ENCODE data around the gene LPP.

Gene LPP

DNA sequence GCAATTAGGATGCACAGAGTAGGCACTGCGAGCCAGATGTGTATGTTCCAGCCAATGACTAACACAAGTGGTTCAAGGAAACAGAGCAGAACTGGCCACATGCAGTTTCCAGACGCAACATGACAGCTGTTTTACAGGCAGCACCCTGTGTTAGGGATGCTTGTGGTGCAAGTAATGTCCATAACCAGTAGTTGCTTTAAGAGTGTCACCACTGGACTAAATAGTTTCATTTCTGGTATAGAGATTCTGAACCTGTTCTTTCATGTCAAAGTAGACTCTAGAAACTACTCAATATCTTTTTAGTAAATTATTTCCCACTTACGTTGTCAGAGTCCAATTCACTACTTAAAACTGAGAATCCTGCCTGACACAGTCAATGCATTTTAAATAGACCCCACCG, 14.5 kb upstream of the LPP start:
- DNase-seq: no peak

DNA sequence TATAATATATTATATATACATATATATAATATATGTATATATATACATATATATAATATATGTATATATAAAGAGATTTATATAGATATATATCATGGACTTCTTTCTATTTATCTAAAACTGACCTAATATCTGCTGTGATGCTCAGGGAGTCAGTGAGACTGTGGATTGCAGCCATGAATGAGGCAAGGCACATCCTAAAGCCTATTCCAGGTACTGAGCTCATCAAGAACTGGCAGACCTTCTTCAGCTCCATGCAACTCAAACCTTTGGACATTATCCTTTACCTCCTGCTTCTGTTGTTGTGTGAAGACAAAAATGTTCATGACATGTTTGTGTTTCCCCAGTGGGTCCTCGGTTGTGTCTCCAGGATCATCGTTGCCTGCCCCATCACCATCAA, 7.7 kb upstream of the LPP start:
- no peak for DNase-seq

DNA sequence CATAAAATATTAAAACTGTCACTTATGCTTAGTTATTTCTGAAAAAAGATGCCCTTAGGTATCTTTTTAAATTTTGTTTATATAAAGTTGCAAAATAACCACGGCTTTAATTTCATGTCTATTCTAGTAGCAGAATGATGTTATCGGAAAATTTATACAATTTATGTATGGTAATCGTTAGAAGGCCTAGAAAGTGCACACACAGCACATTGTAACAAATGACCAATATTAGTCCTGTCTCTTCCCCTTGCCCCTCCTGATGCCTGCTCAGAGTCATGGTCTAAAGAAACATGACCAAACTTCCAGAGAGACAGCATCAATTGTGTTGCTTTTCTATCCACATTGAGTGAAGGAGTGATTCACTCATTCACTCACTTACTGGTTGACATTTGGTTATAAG, 6.2 kb upstream of the LPP start:
- DNase-seq: no peak

DNA sequence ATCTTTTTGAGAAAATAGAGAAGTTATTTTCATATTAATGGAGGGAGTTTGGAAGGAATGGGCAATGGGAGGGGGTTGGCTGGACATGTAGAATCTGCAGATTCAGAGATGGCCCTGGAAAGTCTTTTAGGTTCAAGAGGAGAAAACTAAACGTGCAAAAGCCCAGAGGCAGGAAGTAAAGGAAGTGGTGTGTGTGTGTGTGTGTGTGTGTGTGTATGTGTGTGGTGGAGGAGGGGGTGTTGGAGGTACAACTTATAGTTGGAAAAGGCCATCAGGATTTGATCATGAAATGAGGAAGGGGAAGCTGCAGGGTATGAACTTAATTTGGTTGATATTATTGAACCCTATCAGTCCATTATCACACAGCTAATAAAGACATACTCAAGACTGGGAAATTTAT, 5.6 kb upstream of the LPP start:
- peak in 1 of 2 donors; percentile 24 for DNase-seq

DNA sequence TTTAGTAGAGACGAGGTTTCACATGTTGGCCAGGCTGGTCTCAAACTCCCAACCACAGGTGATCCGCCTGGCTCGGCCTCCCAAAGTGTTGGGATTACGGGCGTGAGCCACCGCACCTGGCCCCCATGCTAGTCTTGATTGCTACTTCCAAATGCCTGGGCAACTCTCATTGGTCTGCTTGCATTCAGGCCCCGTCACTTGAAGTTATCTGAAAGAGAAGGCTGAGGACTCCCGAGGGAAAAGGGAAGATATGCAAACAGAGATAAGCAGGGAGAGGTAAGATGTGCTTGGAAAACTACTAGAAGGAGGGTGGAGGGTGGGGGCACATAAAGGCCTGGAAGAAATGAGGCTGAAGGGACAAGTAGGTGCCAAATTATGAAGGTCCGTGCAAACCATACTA, 4.4 kb upstream of the LPP start:
- DNase-seq: no peak

DNA sequence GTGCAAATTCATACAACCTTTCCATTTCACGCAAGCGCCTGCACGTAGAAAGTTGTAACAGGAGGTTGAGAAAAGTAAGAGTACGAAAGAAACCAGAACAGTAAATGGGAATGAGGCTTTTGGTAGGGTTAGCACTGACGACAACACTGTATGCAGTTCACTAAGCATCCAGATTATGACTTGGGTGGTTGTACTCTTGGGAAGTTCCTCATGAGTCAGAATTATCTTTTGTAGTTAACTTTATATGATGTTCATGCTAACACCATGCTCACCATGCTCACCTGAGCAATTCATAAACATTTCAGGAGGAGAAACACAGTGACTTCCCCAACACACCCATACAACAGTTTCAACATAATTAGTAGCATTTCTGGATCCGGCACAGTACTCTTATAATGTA, 3.0 kb upstream of the LPP start:
- DNase-seq: no peak

DNA sequence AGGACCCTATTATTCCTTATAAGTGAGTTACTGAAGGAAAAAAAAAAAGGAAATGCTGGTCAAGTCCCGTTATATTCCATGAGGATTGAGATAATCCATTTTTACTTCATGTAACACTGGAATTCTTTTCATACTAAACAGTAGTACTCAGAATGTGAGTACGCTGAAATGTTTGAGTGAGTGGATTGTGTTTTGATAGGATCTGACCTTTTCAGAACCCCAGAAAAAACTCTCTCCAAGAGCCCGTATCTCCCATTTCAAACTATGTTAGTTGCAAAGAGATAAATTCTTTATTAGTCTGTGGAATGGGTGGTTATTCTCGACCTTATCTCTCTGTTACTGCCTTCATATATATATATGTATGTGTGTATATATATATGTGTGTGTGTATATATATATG, 2.5 kb upstream of the LPP start:
- DNase-seq: no peak

DNA sequence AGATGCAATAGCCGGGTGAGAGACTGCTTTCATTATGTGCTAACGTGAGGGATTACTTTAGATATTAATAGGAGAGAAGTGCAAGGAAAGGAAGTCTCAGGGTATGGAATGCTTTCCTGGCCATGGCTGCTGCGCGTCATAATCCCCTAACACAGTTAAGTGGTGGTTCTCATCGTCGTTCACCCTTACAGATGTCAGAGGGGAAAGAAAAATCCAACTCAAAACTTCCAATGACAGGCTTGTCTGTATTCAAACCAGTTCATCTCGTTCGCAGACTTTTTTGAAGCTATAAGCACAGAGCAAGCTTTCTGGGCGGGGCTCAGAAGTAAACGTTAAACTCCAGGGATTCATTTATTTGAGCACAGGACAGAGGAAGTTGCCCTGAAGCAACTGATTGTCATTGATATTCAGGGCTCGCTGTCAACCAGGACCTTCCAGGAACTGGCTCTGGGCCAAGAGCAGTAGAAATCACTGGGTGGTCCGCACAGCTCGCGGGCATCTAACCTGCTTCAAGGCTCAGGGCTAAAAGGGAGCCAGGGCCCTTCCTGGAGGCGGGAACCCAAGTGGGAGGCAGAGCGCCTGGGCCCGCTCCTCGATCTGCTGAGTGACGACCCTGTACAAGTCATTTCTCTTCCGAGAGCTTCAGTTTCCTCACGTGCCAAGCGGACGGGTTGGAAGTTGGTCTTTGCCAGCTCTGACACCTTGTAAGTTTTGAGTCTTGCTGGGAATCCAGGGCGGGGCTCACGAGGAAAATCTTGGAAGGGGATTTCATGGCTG, 1.1 kb upstream of the LPP start:
- DNase-seq: peak in 1 of 2 donors; percentile 10

DNA sequence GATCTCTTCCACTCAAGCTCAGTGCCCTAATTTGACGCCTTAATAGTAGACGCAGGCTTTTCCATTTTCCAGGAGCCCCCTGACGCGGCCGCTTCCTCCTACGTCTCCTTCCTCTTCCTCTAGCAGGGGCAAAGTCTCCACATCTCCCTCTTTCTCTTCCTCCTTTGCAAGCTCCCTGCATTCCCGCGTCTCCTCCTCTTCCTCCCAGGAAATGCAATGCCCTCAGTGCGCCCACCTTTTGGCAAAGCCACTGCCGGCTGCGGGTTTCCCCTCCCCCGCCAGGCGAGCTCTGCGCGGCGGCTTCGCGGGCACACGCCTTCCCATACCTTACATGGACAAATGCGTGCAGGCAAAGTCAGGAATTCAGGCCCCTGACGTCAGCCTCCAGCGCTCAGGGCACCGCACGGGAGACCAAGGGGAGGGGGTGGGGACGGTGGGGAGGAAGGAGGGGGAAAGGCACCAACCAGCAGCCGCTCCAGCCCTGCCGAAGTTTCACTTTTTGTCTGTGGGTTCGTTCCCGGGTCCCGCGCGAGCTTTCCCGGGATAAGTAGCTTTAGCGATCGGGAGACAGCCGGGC, 432 bp upstream of the LPP start:
- peak; percentile 40 to 61 for DNase-seq

DNA sequence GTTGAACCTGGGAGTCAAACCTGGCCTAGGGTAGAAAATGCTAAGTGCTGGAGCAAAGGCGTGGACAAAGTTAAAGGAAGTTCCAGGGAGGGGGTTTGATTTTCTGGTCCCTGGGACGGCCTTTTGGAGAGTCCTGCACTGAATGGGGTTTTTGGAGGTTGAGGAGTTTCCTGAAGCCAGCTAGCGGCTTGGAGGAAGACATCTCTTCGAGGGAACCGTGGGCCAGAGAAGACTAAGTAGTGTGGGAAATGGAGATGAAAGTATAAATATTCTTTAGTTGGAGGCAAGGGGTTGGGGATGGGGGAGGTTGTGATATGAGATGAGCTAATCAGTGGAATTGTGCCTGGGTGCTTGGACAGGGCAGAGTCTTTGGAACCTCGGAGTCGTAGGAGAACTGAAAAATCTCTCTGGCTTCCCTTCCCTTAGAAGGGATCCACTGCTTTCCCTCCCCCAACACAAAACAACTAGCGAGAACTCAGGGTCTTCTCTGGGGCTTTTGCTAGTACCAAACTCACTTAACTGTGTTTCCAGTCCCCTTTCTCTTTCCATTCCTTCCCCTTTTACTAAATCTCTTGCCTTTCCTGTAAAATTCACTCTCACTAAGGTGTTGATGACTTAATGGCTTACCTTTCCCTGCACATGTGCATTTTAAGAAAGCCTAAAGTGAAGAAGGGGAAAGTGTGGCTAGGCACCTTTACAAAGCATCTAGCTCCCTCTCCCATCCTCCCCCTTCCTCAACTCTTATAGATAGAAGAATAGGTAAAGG, 1.0 kb downstream of the LPP start:
- no peak for DNase-seq

DNA sequence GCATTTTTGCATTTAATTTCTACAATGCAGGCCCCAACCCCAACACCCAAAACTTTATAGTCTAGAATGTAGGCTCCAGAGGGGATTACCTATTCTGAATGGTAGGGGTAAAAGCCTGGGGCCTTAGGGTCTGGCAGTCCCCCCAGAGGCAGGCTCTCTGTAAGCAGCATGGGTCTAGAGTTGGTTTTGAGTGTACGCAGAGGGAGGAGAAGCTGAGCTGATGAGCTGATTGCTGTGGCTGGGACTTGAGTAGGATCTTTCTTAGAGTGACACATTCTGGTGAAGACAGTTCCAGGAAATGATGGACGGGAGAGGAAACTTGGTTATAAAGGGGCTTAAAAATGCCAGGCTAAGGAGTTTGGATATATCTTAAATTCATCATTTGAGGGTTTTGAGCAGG, 2.1 kb downstream of the LPP start:
- DNase-seq: no peak

DNA sequence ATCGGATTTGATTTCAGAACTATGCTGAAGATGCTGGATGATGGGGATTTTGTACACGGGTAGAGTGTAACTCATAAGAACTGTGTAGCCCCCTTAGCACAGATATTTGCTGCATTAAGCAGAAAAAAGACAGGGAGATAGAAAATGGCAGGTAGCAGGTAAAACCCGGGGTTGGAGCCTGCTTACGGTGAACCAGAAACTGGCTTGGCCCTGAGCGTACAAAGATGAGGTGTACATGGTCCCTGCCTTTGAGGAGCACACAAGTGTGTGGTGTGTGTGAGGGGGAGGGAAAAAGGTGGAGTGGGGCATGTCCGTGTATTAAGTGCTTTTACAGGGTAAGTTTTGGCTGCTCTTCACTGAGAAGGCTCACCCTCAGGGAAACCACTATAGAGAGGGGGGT, 3.5 kb downstream of the LPP start:
- DNase-seq: no peak

DNA sequence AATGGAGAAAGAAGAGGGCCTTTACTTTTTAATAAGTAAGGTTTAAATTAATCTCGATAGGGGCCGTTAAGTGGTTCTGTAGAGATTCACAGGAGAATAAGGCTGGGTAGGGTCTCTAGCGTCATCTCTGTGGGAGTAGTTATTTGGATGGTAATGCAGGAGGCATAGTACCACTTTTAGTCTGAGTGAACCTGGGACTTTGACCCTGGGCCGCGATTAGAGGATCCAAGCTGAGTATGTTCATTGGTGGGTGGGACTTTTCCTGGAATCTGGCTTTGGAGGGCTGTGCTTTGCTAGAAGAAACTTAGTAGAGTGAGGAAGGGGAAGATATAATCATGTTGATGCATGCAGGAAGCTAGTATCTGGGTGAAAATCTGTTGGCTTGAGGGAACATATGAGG, 4.0 kb downstream of the LPP start:
- DNase-seq: no peak

DNA sequence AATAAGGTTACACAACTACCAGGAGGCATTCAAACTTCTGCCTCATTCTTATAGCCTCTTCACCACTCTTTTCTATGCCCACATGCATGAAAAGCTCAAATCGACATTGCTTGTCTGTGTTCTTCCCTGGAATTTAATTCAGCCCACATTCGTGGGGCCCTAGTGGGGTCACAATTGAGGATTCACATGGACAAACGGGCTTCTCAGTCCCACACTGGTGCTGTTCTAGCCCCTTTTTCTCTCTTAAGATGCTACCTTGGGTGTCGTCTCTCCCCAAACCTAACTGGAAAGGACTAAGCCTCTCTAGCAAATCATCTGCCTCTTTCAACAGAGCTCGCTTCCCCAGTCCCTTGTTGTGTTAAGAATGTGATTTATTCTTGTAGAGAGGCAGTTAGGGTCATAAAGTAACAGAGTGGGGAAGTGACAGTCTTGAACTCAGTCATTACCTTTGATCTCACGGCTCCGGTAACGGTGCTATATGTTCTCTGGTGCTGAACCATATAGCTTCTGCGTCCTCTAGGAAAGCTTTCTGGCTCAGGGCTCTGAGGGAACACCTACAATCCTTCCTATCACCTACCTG, 4.9 kb downstream of the LPP start:
- no peak for DNase-seq

DNA sequence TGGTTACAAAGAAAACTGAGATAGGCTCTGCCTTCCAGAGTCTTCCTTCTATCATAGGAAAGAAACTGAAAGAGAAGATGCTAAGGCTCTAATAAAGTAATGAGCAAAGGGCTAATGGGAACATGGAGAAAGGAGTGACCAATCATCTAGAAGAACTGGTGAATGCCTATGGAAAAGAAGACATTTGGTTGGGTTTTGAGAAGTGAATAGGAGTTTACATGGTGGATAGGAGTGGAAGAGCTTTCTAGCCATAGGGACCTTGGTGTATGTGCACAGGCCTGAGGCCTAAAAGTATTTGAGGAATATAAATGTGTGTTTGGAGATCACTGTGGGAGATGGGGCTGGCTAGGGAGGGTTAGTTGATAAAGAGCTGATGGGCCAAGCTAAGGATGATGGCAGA, 6.8 kb downstream of the LPP start:
- DNase-seq: no peak

DNA sequence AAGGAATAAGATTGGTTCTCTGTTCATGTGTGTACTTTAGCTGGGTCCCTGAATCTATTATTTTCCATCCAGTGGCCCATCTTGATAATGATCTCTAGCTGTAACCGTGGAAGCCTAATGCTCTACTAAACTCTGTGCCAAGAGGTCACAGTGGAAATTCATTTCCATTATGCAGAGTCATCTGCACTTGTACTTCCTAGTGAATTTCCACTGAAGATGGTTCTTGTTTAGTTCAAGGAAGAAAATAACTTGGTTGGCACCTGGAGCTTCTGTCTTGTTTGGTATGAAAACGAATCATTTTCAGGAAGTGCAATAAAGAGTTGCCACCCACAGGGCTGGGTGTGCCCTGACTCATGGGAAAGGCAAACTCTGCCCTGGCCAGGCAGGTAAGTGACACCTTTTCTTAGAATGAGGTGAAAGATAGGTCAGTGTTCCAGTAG, 10.3 kb downstream of the LPP start:
- DNase-seq: peak; percentile 11 to 37

DNA sequence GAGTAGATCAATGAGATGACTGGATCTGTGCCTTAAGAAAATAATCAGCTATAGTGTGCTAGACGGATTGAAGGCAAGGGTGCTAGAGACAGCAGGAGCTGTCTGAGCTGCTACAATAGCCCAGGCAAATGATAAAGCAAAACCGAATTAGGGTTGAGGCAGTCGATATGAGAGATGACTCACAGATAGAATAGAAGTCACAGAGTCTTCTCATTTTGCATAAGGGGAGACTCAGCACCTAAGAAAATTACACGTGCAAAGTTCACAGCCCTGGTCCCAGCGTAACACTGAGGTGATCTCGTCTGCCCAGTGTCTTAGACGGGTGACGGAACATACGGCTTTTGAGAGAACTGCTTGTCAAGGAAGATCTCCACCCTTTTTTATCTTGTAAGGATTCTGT, 11.6 kb downstream of the LPP start:
- no peak for DNase-seq

DNA sequence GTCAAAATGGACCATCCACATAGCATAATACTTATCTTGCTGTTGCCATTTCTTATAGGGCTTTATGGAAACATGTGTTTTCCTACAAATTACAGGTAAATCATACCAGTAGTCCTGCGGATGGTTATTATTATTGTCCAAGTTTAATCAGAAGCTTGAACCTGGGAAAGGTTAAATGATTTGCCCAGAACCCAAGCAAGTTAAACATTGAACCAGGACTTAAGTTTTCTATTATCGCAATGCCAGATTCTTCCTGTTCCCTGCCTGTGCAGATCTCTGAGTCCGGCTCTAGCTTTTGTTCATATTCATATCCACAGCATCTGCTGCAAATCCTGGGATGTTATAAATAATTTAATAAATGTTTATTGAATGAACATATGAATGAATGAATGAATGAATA, 12.5 kb downstream of the LPP start:
- DNase-seq: no peak

DNA sequence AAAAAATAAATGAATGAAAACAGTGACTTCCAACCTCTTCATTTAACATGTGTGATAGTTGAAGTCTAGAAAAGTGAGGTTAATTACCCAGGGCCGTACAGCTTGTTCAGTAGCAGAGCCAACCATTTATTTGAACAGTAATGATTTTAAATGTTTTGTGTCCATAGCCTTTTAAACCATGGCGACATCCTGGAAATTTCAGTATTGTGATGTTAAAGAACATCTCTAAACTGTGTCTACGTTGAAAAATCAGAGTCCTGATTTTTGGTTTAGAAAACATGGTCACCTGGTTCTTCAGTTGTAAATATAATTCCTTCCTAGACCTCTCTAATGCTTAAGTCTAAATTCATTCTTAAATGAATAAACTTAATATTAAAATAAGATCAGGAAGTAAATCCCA, 14.2 kb downstream of the LPP start:
- DNase-seq: no peak

DNA sequence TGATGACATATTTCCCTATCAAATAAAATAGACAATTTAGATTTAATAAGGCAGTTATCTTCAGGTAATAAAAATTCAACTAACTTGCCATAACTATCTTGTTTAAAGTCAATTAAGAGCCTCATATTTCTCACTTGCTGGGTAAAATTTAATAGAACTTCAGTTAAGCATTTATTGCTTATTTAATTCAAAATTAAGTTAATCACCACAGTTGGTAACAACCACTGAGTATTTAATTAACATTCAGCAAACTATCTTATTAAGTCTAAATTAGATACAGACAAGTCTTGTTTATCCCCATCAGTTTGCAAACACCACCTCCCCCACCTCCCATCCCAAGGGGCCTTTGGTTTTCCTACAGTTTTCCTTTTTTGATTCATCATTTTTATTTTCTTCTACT, 14.7 kb downstream of the LPP start:
- no peak for DNase-seq

DNA sequence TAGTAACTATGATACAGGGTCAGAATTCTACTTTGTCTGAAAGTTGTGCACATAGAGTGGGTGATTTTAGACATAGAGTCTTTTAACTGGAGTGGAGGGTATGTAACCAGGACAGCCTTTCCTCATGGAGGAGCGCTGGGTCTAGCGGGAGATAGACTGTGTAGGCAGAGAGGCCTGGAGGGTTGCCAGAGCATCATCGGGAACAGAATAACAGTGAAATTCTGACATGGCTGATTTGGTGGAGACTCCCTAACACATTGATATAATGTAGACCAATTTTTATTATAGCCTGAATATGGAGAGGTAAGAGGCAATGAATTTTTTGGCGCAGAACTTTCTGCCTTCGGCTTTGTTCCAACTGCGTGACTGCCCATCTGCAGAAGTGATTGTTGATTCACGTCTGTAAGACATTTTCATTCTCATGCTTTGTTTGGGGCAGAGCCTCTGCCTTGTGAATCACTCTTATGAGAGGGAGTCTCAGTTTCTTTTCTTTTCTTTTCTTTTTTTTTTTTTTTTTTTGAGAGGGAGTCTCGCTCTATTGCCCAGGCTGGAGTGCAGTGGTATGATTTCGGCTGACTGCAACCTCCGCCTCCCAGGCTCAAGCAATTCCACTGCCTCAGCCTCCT, 16.0 kb downstream of the LPP start:
- no peak for DNase-seq

DNA sequence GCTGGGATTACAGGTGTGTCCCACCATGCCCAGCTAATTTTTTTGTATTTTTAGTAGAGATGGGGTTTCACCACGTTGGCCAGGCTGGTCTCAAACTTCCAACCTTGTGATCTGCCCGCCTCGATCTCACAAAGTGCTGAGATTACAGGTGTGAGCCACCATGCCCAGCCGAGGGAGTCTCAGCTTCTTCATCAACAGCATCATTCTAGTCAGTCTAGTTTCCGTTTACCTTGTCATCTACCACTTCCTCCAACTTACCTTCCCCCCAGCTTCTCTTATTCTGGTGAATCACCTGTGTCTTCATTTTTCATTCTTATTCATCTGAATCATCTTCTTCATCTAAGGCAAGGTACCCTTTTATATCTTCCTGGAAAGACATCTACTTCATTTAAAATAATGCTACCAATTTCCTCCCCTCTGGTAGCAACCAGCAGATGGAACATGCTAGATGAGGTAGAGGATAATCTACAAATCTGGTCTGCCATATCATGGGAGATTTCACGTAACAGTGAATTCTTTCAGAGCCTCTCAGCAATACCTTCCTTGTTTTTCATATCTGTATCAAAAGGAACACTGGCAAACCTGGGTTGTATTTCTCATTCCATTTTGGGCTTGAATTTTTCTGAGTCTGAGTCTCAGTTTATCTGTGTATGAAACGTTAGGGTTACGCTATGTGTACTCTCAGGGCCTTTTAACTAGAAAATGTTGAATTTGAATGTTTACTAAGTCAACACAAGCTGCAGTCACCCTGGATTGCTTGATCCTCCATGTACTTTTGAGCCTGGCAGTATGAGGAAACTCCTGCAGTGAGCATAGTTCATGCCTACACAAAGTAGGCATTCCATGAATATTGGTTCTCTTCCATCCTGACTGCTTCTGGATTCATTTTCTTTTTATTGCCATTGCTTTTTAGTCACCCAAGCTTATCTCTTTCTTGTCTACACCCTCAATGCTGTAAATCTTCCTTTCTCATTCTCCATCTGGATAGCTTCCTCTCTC, 16.8 kb downstream of the LPP start:
- peak; percentile 50 to 69 for DNase-seq
